Lower leg skin (tissue), 4 donors: Measurements from ENCODE around the gene MINDY2. TPM values are rescaled to one million over a fixed set of nuclear protein-coding genes. Genes with fewer than 3 reads are reported as not detected.
A peak's percentile ranks its signal among the peaks of the same experiment; 100 is the strongest.

ENCODE experiments used
- DNase-seq, 2 donors: peaks; one replicate each; pipeline ENCODE4 v3.0.0-alpha.2; 2019; ENCODE audit warnings: low spot score in 2 of 2
- H3K4me3 ChIP-seq: fragments of 200-600 bp; sonication (generic); 2 replicates; pipeline ENCODE4 v1.5.1; 2017; ENCODE audit warnings: mild to moderate bottlenecking, low read depth; ENCODE audit not compliant: poor library complexity, severe bottlenecking
- POLR2A ChIP-seq, 2 donors: fragments of 450-650 bp; IDR thresholded peaks; one replicate each; pipeline ENCODE4 v1.6.1; 2016 to 2017; ENCODE audit warnings: antibody characterized with exemption in 2 of 2, mild to moderate bottlenecking in 1 of 2, moderate library complexity in 1 of 2
- WGBS, 2 donors: methylation state at CpG; one replicate each; pipeline ENCODE4 v1.1.5; 2018; 5-methylcytosine and 5-hydroxymethylcytosine counted together
- intact Hi-C: fragments of 100-400 bp; cut with DNase I; formaldehyde crosslinking; loops from one replicate; pipeline ENCODE4 v1.15.0; 2023; ENCODE audit warnings: low total_unique reads
- total RNA-seq, 4 donors: library from RNA; depleted of rRNA; stranded (reverse); fragments of >200 nt; gene quantifications; one replicate each; pipeline ENCODE4 v1.1.0, GENCODE V29; 2016
- TF ChIP-seq, protein P1 (sequence below), 3 donors: fragments of 450-650 bp; IDR thresholded peaks; one replicate each; pipeline ENCODE4 v1.5.1; 2016; ENCODE audit warnings: antibody characterized with exemption in 3 of 3, mild to moderate bottlenecking in 3 of 3, moderate library complexity in 2 of 3

The MINDY2 gene, protein sequence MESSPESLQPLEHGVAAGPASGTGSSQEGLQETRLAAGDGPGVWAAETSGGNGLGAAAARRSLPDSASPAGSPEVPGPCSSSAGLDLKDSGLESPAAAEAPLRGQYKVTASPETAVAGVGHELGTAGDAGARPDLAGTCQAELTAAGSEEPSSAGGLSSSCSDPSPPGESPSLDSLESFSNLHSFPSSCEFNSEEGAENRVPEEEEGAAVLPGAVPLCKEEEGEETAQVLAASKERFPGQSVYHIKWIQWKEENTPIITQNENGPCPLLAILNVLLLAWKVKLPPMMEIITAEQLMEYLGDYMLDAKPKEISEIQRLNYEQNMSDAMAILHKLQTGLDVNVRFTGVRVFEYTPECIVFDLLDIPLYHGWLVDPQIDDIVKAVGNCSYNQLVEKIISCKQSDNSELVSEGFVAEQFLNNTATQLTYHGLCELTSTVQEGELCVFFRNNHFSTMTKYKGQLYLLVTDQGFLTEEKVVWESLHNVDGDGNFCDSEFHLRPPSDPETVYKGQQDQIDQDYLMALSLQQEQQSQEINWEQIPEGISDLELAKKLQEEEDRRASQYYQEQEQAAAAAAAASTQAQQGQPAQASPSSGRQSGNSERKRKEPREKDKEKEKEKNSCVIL
- 10 to 100 TPM; 17.9 to 30.5 (median 23.4) TPM for total RNA-seq

DNA sequence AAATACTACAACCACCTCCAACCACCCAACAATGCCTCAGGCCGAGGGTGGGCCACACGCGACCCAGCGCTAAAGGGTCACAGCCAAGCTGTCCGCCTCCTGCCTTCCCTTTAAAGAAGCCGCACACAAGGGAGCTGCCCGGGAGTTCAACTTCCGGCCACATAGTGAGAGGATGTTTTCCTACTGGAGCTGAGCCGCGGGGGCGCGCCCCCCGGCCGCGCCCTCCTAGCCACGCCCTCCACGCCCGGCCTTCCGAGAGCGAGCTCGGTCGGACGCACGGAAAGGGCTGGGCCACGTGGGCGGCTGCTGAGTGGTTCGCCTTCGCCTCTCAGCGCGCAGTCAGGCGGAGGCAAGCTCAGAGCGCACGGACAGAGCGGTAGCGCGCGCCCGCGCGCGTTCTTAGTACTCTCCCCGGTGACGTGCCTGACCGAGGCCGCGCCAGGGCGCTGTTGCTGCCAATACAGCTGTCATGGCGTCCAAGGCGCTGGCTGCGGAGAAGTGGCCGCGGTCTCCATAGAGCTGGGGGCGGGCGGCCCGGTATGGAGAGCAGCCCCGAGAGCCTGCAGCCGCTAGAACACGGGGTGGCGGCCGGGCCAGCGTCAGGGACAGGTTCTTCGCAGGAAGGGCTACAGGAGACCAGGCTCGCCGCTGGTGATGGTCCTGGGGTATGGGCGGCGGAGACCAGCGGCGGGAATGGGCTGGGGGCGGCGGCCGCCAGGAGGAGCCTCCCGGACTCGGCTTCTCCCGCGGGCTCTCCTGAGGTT, at the start of gene MINDY2:
Gene MINDY2, plus strand, starts transcription at position 446 of the 764 bp plus-strand sequence. Its CDS starts 94 bp downstream, at position 540.
- WGBS, 2 donors: 0 to 1% methylated on average over 15 to 18 of the region's 75 CpGs
- H3K4me3 ChIP-seq: peak within 1 kb of the TSS; percentile 96
- TF ChIP-seq, protein P1, sequence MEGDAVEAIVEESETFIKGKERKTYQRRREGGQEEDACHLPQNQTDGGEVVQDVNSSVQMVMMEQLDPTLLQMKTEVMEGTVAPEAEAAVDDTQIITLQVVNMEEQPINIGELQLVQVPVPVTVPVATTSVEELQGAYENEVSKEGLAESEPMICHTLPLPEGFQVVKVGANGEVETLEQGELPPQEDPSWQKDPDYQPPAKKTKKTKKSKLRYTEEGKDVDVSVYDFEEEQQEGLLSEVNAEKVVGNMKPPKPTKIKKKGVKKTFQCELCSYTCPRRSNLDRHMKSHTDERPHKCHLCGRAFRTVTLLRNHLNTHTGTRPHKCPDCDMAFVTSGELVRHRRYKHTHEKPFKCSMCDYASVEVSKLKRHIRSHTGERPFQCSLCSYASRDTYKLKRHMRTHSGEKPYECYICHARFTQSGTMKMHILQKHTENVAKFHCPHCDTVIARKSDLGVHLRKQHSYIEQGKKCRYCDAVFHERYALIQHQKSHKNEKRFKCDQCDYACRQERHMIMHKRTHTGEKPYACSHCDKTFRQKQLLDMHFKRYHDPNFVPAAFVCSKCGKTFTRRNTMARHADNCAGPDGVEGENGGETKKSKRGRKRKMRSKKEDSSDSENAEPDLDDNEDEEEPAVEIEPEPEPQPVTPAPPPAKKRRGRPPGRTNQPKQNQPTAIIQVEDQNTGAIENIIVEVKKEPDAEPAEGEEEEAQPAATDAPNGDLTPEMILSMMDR (IDR thresholded peaks at IDR 0.05): no peak
- TF ChIP-seq POLR2A (IDR thresholded peaks at IDR 0.05): no peak
- DNase-seq: peak; percentile 97 to 99
- intact Hi-C loops: no loop called here

DNA sequence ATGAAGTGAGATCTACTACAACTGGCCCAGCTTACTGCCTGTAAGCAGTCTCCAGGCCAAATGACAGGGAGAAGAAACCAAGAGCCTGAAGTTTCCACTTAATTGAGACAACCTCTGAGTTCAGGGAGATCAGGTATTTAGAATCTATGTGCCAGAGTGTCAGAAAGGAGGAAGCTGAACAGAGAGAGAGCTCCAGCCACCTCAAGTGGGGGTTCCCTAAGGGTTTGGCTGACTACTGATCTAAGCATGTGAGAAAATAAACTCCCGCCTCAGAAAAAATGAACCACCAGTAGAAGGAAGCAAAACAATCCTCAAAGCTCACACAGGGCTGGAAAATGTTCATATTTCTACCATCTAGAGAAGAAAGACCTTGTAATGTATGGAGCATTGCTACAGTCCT, 46.6 kb upstream of the MINDY2 start:
- WGBS, 2 donors: 50 to 52% methylated on average over 1 of the region's 1 CpG
- intact Hi-C loops: no loop called here
- no peak for TF ChIP-seq POLR2A (IDR thresholded peaks at IDR 0.05)
- TF ChIP-seq, protein P1 (IDR thresholded peaks at IDR 0.05): no peak
- no peak overlapping the region for H3K4me3 ChIP-seq
- no peak for DNase-seq

DNA sequence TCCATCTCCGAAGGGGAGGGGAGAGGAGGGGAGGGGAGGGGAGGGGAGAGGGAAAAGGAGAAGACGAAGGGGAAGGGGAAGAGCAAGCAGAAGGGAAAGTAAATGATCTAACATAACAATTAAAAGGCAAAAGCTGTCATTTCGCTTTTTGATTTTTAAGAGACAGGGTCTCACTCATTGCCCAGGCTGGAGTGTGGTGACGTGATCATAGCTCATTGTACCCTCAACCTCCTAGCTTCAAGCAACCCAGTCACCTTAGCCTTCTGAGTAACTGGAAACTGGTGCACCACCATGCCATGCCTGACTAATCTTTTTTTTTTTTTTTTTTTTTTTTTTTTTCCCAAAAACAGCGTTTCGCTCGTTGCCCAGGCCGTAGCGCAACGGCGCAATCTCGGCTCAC, 44.2 kb upstream of the MINDY2 start:
- 79 to 95% methylated on average over 12 of the region's 12 CpGs for WGBS, 2 donors

DNA sequence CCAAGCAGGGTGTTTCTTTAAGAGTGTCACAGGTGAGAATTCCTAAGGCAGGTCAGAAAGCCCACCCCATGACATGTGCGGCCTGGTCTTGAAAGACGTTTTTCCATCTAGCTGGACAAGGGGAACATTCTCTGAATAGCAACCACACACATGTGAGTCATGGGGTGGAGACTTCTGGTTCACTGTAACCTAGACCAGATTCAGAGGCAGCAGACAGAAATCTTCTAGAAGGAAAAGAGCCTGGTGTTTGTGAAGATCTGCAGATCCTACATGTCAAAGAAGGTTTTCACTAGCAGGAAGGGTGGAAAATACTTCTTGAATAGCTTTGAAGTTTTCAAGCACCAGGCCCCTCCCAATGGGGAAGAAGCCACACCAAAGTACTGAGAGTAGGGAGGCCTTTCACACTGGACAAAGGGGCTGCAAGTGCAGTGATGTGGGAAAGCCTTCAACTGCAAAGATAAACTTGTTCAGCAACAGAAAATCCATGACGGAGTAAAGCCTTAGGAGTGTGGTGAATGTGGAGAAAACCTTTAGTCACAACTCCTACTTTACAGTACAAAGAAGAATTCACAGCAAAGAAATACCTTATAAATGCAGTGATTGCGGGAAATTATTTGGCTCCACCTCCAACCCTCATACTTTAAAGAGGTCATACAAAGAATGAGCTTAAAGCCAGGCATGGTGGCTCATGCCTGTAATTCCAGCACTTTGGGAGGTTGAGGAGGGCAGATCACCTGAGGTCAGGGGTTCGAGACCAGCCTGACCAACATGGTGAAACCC, 39.2 kb upstream of the MINDY2 start:
- peak in 1 of 2 donors; percentile 51 for DNase-seq
- TF ChIP-seq, protein P1 (IDR thresholded peaks at IDR 0.05): no peak
- TF ChIP-seq POLR2A (IDR thresholded peaks at IDR 0.05): no peak
- WGBS, 2 donors: 64 to 69% methylated on average over 5 of the region's 5 CpGs
- H3K4me3 ChIP-seq: no peak overlapping the region
- intact Hi-C loops: no loop called here

More for the DNA sequence above, 44.2 kb upstream of the MINDY2 start:
- no peak for DNase-seq
- H3K4me3 ChIP-seq: no peak overlapping the region
- TF ChIP-seq POLR2A (IDR thresholded peaks at IDR 0.05): no peak
- TF ChIP-seq, protein P1 (IDR thresholded peaks at IDR 0.05): no peak
- intact Hi-C loops: no loop called here

DNA sequence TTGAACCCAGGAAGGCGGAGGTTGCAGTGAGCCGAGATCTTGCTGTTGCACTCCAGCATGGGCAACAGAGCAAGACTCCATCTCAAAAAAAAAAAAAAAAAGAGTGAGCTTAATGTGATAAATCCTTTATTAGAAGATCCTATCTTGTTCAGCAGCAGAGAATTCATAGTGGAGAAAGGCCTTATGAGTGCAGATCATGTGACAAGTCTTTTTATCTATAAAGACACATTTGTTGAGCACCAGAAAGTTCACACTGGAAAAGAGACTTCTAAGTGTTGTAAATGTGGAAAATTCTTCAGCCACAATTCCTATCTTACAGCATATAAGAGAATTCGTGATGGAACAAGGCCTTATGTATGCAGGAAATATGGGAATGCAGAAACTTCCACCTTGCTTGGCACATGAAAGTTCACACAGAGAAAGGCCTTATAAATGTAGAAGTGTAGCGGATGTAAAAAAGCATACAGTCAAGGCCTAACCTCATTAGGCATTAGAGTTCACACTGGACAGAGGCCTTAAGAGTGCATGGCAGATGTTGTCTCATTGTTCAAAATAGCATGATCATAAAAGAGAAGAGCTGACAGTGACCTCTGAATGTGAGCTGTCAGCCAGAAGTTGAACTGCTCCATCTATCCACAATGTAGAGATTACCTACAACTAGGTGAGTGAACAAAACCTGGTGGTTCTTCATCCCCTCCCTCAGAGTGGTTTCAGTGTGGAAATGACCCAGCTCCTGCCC, 38.3 kb upstream of the MINDY2 start:
- TF ChIP-seq, protein P1 (IDR thresholded peaks at IDR 0.05): no peak
- TF ChIP-seq POLR2A (IDR thresholded peaks at IDR 0.05): no peak
- intact Hi-C loops: no loop called here
- DNase-seq: no peak
- 96 to 97% methylated on average over 4 of the region's 4 CpGs for WGBS, 2 donors
- H3K4me3 ChIP-seq: no peak overlapping the region
